IMR-90 (cell line): ENCODE data around the gene CMTM7. TPM values are rescaled to one million over a fixed set of nuclear protein-coding genes. Genes with fewer than 3 reads are reported as not detected.

Source experiments
- ATAC-seq: fragments of 200-7000 bp; cut with Tn5 transposase; 2 replicates; pipeline ENCODE4 v1.9.1; 2020; ENCODE audit warnings: low read depth, mild to moderate bottlenecking, moderate library complexity
- BruUV-seq: library from RNA; stranded (reverse); fragments of 400-500 nt; replicated peaks from 2 replicates; lab custom pipeline; 2021; lab: Mats Ljungman, UMichigan
- CTCF ChIA-PET: fragments of 300-600 bp; formaldehyde crosslinking; extraction: SDS; loops from one replicate; lab custom pipeline; 2021; ENCODE audit warnings: antibody characterized with exemption; lab: Yijun Ruan, JAX
- POLR2A ChIA-PET: fragments of 300-600 bp; sonication (Branson Sonifier 250); formaldehyde crosslinking; loops from one replicate; lab custom pipeline; 2022; ENCODE audit warnings: antibody characterized with exemption; ENCODE audit not compliant: unreplicated experiment; lab: Charles Lee
- DNase-seq: peaks from one replicate; pipeline ENCODE4 v3.0.0; 2013
- H2AFZ ChIP-seq: replicated peaks from 2 replicates; pipeline ENCODE3; 2013; ENCODE audit warnings: low read length, mild to moderate bottlenecking; ENCODE audit not compliant: poor library complexity
- H2AK5ac ChIP-seq: 2 replicates; pipeline ENCODE4 v1.6.1; 2013; ENCODE audit warnings: low read depth, low read length, inconsistent platforms
- H2AK9ac ChIP-seq: replicated peaks from 2 replicates; pipeline ENCODE3; 2013; ENCODE audit warnings: mild to moderate bottlenecking, low read depth, low read length, moderate library complexity; ENCODE audit not compliant: poor library complexity
- H2BK120ac ChIP-seq: 2 replicates; pipeline ENCODE4 v1.6.1; 2013; ENCODE audit warnings: low read depth, low read length, inconsistent platforms
- H2BK15ac ChIP-seq: 3 replicates; pipeline ENCODE4 v1.6.1; 2013; ENCODE audit warnings: low read depth, low read length, inconsistent platforms
- H2BK20ac ChIP-seq: 2 replicates; pipeline ENCODE4 v1.6.1; 2013; ENCODE audit warnings: low read depth, mild to moderate bottlenecking, inconsistent platforms, low read length, moderate library complexity
- H2BK5ac ChIP-seq: 2 replicates; pipeline ENCODE4 v1.6.1; 2013; ENCODE audit warnings: mild to moderate bottlenecking, low read depth, low read length, inconsistent platforms; ENCODE audit not compliant: poor library complexity, severe bottlenecking
- H3K14ac ChIP-seq: replicated peaks from 2 replicates; pipeline ENCODE4 v1.6.1; 2013; ENCODE audit warnings: low read depth, low read length, inconsistent platforms
- H3K18ac ChIP-seq: 2 replicates; pipeline ENCODE4 v1.6.1; 2013; ENCODE audit warnings: low read depth, low read length, control low read depth
- H3K23ac ChIP-seq: 2 replicates; pipeline ENCODE4 v1.6.1; 2013; ENCODE audit warnings: low read depth, low read length, inconsistent platforms
- H3K27ac ChIP-seq: 2 replicates; pipeline ENCODE4 v1.5.1; 2013; ENCODE audit warnings: mild to moderate bottlenecking, control low read depth, low read length; ENCODE audit not compliant: insufficient read depth
- H3K27me3 ChIP-seq: 2 replicates; pipeline ENCODE4 v1.6.1; 2013; ENCODE audit warnings: low read length; ENCODE audit not compliant: control insufficient read depth, insufficient read depth
- H3K36me3 ChIP-seq: 2 replicates; pipeline ENCODE4 v1.6.1; 2013; ENCODE audit warnings: low read length, mixed read lengths; ENCODE audit not compliant: control insufficient read depth, insufficient read depth
- H3K4ac ChIP-seq: 2 replicates; pipeline ENCODE4 v1.6.1; 2013; ENCODE audit warnings: low read depth, low read length, inconsistent platforms
- H3K4me1 ChIP-seq: 2 replicates; pipeline ENCODE4 v1.6.1; 2013; ENCODE audit warnings: low read length, mixed read lengths; ENCODE audit not compliant: control insufficient read depth, insufficient read depth
- H3K4me2 ChIP-seq: 2 replicates; pipeline ENCODE4 v1.6.1; 2013; ENCODE audit warnings: low read depth, mild to moderate bottlenecking, control low read depth, low read length, moderate library complexity
- H3K4me3 ChIP-seq: 2 replicates; pipeline ENCODE4 v1.5.1; 2013; ENCODE audit warnings: low read depth, mild to moderate bottlenecking, control low read depth, low read length, moderate library complexity; ENCODE audit not compliant: insufficient read depth
- H3K56ac ChIP-seq: 2 replicates; pipeline ENCODE4 v1.6.1; 2013; ENCODE audit warnings: low read length, inconsistent platforms; ENCODE audit not compliant: insufficient read depth; ENCODE audit errors: extremely low read depth
- H3K79me1 ChIP-seq, 2 experiments: 2 replicates each; pipeline ENCODE4 v1.6.1; 2013; ENCODE audit warnings: low read length in 2 of 2, inconsistent platforms in 1 of 2, low read depth in 1 of 2
- H3K9ac ChIP-seq: 2 replicates; pipeline ENCODE4 v1.6.1; 2013; ENCODE audit warnings: low read depth, low read length, control low read depth
- H3K9me1 ChIP-seq: 2 replicates; pipeline ENCODE4 v1.6.1; 2013; ENCODE audit warnings: low read length, inconsistent platforms; ENCODE audit not compliant: insufficient read depth
- H3K9me3 ChIP-seq: 2 replicates; pipeline ENCODE4 v1.6.1; 2013; ENCODE audit warnings: low read length; ENCODE audit not compliant: control insufficient read depth, insufficient read depth
- H4K20me1 ChIP-seq: 2 replicates; pipeline ENCODE4 v1.6.1; 2013; ENCODE audit warnings: low read length, inconsistent platforms; ENCODE audit not compliant: insufficient read depth
- H4K5ac ChIP-seq: 2 replicates; pipeline ENCODE4 v1.6.1; 2013; ENCODE audit warnings: mild to moderate bottlenecking, low read depth, low read length, control low read depth
- H4K8ac ChIP-seq, 2 experiments: 2 replicates each; pipeline ENCODE4 v1.6.1; 2013; ENCODE audit warnings: low read depth in 2 of 2, low read length in 2 of 2, control low read depth in 1 of 2, inconsistent platforms in 1 of 2
- H4K91ac ChIP-seq: 2 replicates; pipeline ENCODE4 v1.6.1; 2013; ENCODE audit warnings: low read depth, low read length, inconsistent platforms; ENCODE audit not compliant: insufficient read depth
- CEBPB ChIP-seq: IDR thresholded peaks from 2 replicates; pipeline ENCODE4 v1.6.1; 2012; ENCODE audit warnings: low read depth, low read length, improper control_type of control experiment
- NFE2L2 ChIP-seq: fragments of 150-350 bp; IDR thresholded peaks from 2 replicates; pipeline ENCODE4 v1.6.1; 2016; ENCODE audit warnings: low read depth, mild to moderate bottlenecking, low read length
- RFX5 ChIP-seq: IDR thresholded peaks from 2 replicates; pipeline ENCODE4 v1.8.0; 2012; ENCODE audit warnings: low read depth, mild to moderate bottlenecking, low read length, moderate library complexity
- WGBS, 2 experiments: methylation state at CpG; one replicate each; pipeline versions ENCODE4 v1.1.5 to v1.1.7; 2013; ENCODE audit warnings: missing lambda C conversion rate in 2 of 2; ENCODE audit not compliant: insufficient read length in 1 of 2; ENCODE audit errors: extremely low coverage in 2 of 2; 5-methylcytosine and 5-hydroxymethylcytosine counted together
- dilution Hi-C: fragments of 300-500 bp; cut with HindIII; formaldehyde crosslinking; loops from one replicate; pipeline ENCODE4 v1.14.3; 2018; ENCODE audit warnings: low sequenced_read_pairs; ENCODE audit not compliant: unreplicated experiment
- in situ Hi-C: fragments of 300-500 bp; cut with MboI; formaldehyde crosslinking; loops from 3 replicates; pipeline ENCODE4 v1.14.3; 2019; ENCODE audit warnings: low sequenced_read_pairs, inconsistent platforms, mixed read lengths
- intact Hi-C: fragments of 100-400 bp; cut with micrococcal nuclease; formaldehyde crosslinking; loops from 2 replicates; pipeline ENCODE4 v1.10.0; 2022
- polyA plus RNA-seq, 3 experiments: library from polyadenylated mRNA; depleted of rRNA; stranded (reverse); fragments of >200 nt; gene quantifications; 2 replicates each; pipeline ENCODE4 v1.2.3, GENCODE V29; 2012; ENCODE audit warnings: low replicate concordance in 1 of 3
- total RNA-seq: library from RNA; depleted of rRNA; stranded (reverse); fragments of >200 nt; gene quantifications from 2 replicates; pipeline ENCODE4 v1.2.3, GENCODE V29; 2012

Gene CMTM7
- total and polyA plus RNA-seq, 2 of the 4 experiments (the other 2 are of a cell fraction), result 3.4 to 31.4 TPM

- in situ Hi-C loops, result no loop called here
- Histone ChIP-seq H3K27ac (no peak overlapping the region), H2BK5ac (no peak overlapping the region), H4K8ac (peak overlapping the region in 1 of 2 experiments; percentile 20; a peak in 1 of 4 replicates), H3K9me1 (peaks cover 7% of the 10 kb centered on the region; the same call in 1 of the 2 replicates), H3K4me2 (no peak overlapping the region), H3K4me1 (peaks cover 10% of the 10 kb centered on the region; the same call in 1 of the 2 replicates), H4K91ac (no peak overlapping the region), H4K5ac (no peak overlapping the region), H3K4ac (no peak overlapping the region; the same call in 1 of the 2 replicates), H2AK5ac (peak overlapping the region; percentile 3; the same call in 1 of the 2 replicates), H3K9ac (no peak overlapping the region), H2BK15ac (no peak overlapping the region), H3K36me3 (no peaks in the 10 kb centered on the region), H2AK9ac (no peak overlapping the region), H3K14ac (peak overlapping the region; percentile 26; the same call in 1 of the 2 replicates), H3K56ac (no peak overlapping the region), H3K4me3 (no peak overlapping the region), H3K9me3 (no peaks in the 10 kb centered on the region), H4K20me1 (peaks cover 8% of the 10 kb centered on the region), H3K79me1 (peaks cover 0 to 35% of the 10 kb centered on the region in 2 experiments), H2BK120ac (no peak overlapping the region), H3K23ac (0 out of 2 replicates have a peak overlapping the region, but pooled peaks have one; percentile 10), H2AFZ (no peak overlapping the region), H2BK20ac (no peak overlapping the region), H3K18ac (no peak overlapping the region), H3K27me3 (no peaks in the 10 kb centered on the region)
- CTCF ChIA-PET, result no interaction called here
- intact Hi-C loops, result no loop called here
- 100% methylated on average over 3 of the region's 12 CpGs; no CpG with 5 or more reads in 1 of the 2 experiments for WGBS, 2 experiments
- POLR2A ChIA-PET, result no interaction called here
- dilution Hi-C loops, result no loop called here
- DNase-seq (peak; percentile 47), ATAC-seq (no peak; the same call in 1 of the 2 replicates)
- BruUV-seq, result no TSS peak
- TF ChIP-seq CEBPB, result peak; percentile 80
- no peak for TF ChIP-seq NFE2L2
- TF ChIP-seq RFX5, result no peak
These were observed 41.3 kb downstream of the CMTM7 start for GRCh38 chr3:32432711-32433530.
